IPS DF 4.7 (cell line): ENCODE data around the gene IMPDH2.

Experiments
- DNase-seq: peaks from one replicate; pipeline ENCODE4 v3.0.0-alpha.2; 2013; ENCODE audit warnings: low spot score; ENCODE audit errors: extremely low read depth

Gene IMPDH2

DNA sequence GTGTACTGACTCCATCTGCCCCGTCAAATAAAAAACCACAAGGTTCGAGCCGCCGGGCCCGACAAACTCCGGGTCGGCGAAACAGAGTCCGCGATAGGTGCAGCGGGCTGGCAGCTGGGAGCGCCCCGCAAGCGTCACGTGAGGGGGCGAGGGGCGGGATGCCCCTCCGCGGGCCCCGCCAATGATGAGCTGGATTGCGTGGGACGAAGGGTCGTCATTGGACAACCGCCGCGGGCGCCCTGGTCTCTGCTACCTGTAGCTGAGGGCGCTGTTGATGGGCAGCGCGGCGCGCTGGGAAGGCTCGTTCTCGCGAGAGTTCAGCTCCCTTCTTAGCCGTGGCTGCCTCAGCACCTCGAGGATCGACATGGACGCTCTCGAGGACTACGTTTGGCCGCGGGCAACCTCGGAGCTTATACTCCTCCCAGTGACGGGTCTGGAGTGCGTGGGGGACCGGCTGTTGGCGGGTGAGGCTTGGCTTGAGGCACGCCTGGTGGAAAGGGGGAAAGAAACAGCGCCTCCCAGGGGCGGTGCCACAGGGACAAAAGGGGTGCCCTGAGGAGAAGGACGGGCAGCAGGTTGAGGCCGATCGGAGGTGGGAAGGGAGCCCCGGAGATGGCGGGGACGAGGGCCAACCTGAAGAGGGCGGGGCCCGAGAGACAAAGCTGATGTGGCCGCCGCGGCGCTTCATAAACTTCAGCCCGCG, 22.0 kb downstream of the IMPDH2 start, which contains the start of gene WDR6:
Gene WDR6, plus strand, starts transcription at position 324 of the 703 bp plus-strand sequence. Its CDS starts 41 bp downstream, at position 365.
- peak; percentile 94 for DNase-seq

DNA sequence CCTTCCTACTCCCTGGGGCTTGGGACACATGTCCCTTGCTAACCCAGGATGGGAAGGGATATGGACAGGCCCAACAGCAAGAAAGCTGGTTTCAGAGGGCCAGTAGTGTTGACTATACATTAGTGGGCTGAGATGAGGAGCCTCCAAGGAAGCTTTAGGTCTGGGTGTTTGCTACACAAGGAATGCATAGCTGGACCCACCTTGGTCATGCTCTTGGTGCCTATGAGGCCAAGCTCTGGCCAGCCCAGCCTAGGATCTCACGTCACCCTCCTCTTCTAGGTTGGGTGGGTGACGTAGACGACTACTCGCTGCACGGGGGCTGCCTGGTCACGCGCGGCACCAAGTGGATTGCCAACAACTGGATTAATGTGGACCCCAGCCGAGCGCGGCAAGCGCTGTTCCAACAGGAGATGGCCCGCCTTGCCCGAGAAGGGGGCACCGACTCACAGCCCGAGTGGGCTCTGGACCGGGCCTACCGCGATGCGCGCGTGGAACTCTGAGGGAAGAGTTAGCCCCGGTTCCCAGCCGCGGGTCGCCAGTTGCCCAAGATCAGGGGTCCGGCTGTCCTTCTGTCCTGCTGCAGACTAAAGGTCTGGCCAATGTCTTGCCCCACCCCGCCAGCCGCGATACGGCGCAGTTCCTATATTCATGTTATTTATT, 22.7 kb downstream of the IMPDH2 start:
- DNase-seq = no peak

DNA sequence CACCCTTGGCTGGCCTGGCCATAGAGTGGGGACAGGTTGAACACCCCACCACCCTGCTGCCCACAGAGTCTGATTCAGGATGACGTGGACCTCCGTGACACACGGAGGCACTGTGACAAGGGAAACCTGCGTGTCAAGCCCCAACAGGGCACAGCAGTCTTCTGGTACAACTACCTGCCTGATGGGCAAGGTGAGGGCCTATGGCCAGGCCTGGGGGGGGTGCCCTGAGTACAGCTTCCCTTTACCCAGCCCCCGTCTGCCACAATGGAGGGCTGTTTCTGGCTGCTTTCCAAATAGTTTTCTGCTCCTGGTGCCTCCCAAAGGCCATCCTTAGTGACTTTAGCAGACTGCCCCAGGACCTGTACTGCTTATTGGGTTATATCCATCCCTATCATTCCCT, 23.2 kb downstream of the IMPDH2 start:
- no peak for DNase-seq

DNA sequence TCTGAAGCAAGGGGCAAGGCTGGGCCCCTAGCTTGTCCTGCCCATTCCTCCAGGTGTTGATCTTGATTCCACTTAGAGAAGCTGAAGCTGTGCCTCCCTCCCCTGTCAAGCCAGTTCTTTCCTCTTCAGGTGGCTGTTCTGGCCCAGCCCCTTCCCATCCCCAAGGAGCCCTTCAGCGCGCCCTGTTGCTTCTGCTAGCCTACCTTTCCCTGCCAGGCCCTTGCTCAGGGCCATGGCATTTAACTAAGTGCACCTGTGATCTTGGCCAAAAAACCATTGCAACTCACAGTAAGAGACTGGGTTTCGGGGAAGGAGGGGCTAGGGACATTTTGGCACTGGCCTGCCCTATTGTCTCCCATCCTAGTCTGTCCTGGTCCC, 23.9 kb downstream of the IMPDH2 start:
- no peak for DNase-seq

DNA sequence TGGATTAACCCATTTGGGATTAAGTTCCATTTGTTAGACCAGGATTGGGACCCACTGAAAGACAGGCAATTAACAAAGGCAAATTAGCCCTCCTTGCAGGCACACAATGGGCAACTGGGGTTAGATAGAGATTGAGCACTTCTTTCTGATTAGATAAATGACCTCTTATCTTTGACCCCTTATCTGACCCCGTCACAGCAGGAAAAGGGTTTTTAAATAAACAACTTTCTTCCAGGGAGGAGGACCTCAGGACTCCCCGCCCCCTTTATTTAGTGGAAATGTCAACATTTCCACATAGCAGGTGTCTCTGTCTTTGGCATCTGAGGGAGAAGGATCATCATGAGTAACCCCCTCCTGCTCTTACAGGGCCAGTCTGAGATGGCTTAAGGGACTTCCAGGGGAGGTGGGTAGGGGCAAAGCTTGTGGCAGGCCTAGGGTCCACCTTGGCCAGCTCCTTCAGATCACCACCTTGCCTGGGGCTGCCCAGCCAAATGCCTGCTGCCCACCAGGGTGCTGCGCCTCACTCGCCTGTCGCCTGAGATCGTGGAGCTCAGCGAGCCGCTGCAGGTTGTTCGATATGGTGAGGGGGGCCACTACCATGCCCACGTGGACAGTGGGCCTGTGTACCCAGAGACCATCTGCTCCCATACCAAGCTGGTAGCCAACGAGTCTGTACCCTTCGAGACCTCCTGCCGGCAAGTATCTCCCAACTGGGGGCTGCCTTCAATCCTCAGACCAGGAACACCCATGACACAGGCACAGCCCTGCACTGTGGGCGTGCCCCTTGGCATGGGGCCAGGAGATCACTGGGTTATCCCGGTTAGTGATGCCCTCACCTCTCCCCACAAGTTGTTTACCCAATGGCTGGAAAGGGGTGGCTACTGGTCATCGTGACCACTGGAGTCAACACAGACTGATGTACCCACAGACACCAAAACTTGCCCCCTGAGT, 24.6 kb downstream of the IMPDH2 start:
- no peak for DNase-seq

DNA sequence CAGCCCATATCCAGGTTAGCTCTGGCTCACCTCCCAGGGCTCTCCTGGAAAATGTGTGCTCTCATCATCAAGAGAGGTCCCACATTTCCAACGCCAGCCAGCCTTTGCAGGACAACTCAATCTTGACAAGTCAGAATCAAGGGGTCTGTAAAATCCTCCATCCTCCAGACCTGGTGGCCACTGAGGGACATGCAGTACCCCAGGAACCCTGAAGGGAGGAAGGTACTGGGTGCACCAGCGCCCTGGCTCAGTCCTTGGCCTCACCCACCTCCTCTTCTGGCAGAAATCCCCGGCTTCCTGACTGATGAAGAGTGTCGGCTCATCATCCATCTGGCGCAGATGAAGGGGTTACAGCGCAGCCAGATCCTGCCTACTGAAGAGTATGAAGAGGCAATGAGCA, 28.0 kb downstream of the IMPDH2 start:
- DNase-seq = no peak

DNA sequence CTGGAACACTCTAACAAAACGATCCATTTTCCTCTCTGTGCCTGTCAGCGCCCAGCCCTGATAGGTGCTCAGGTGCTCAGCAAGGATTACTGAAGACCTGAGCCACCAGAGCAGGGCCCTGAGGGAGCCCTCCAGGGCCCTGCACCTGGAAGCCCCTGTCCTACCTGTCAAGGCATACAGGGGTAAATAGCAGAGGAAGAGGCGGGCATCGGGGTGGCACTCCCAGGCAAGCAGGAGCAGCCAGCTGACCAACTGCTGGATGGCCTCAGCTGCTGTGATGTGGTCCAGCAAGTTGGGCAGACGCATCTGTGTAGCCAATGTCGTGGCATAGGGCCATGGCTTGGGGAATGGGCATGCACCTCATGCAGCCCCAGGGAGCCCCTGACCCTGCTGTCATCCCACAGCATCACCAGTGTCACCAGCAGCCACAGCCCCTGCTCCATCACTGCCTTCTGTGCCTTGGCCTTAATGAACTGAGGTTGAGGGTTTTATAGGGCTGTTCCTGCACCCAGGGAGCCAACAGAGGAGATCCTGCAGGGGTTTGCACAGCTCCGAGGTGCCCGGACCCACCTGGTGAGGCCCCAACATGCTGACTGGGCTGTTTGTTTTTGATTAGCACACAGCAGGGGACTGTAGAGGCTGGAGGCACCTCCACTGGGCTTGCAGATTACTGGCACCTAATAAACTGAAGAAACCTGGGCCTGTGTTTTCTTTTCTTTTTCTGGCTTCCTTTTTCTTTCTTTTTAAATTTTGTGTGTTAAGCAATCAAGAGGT, 29.9 kb downstream of the IMPDH2 start:
- no peak for DNase-seq

DNA sequence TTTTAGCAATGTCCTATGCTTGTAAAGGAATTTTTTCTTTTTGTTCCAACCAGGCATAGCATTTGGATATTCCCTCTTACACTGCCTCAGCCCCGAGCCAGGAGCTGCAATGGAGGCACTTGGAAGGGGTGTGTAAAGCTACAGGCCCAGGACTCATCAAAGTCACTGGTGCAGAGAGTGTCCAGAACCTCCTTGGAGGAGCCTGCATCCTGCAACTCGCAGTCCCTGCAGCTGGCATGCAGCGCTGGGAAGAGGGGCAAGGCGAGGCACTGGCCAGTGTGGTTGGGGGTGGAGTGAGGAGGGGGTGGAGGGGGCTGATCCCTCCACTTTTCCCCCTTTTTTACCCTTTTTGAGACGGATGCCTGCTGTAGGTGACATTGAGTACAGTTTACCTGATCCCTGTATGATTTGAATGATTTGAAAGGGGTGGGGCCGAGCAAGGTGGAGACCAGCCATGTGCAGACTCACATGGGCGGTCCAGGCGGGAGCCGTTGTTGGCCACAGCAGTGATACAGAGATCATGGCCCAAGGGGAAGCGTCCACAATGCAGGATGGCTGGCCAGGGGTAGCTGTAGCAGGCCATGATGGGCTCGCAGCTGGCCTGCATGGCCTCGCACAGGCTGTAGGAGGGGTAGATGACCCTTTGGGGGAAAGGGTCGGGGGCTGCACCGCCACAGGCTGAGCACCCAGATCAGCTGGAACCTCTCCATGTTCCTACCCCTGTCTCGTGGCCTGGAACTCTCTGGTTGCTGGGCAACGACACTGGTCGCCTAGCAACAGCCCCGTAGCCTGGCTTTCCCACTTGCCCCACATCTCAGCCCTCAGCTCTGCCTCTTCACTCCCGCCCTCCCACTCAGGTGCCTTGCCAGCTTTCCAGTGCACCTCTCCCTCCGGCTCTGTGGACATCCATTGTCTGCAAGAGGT, 31.2 kb downstream of the IMPDH2 start:
- DNase-seq = no peak

DNA sequence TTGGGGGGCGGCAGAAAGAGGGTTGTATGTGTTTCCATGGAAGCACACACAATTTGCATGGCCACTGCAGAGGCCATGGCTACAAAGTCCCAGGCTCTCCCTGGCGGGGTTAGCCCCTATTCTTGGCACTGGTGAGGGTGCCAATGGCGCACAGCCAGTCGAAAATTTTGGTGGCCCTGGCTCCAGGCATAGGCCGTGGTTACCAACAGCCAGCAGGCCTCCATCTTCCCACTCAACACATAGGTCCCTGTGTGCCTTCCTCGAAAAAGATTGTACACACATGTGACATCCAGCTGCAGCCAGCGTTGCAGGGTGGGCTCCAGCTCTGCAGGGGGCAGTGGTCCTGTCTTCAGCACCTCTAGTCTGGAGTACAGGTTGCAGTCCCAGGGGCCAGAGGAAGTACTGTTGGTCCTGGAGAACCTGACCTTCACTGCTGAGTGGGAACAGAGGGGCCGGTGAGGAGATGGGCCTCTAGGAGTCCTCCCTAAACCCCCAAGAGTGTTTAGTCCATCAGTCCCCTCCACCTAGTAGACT, 32.0 kb downstream of the IMPDH2 start:
- DNase-seq = no peak

DNA sequence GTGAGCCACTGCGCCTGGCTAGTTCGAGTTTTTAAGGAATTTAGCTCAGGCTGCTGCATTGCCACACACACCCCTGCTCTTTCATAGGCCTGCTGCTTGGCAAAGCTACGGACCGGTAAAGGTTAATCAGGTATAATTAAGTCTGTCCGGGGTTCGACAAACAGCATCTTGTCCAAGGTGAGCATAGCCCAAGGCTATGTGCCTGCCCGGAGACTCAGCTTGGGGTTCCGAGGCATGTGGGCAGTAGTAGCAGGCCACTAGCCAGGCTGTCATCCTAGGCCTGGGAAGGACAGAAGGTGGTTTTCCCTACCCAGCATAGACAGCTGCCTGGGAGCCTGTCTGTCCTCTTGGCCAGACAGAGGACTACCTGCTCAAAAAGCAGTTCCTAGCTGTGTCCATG, 32.6 kb downstream of the IMPDH2 start:
- no peak for DNase-seq

DNA sequence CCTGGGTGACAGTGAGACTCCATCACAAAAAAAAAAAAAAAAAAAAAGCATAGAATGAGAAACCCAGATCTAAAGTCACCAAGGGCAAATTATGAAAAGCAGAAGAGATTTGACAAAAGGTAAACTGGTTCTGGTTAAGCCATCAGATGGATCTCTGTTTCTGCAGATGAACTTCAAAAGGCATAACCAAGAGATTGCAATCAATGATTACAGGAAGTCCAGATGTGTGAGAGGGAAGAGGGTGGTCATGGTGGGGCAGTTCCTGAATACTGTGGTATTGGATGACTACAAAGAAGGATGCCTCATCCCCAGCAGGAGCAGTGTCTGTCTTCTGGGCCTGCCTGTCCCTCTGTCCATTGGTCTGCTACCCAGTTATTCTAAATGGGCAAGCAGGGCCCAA, 35.4 kb downstream of the IMPDH2 start:
- DNase-seq = no peak

DNA sequence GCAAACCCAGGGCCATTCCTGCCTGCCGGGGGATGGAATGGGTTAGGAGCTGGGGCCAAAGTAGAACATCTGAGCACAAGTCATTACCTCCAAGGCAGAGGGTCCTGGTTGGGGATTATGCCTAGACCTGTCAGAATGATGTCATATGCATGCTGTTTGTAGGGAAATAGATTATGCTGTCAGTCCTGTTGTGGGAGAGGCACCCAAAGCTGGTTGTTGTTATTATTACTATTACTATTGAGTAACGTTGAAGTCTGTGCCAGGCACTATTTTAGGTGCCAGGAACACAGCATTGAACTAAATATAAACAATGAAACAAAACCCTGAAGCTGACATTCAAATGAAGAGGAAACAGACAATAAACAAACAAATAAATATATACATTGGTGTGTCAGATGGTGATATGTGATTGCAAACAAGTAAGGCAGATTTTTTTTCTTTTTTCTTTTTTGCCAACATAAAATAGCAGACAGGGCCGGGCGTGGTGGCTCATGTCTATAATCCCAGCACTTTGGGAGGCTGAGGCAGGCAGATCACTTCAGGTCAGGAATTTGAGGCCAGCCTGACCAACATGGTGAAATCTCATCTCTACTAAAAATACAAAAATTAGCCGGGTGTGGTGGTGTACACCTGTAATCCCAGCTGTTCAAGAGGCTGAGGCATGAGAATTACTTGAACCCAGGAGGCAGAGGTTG, 37.2 kb downstream of the IMPDH2 start:
- DNase-seq = no peak

DNA sequence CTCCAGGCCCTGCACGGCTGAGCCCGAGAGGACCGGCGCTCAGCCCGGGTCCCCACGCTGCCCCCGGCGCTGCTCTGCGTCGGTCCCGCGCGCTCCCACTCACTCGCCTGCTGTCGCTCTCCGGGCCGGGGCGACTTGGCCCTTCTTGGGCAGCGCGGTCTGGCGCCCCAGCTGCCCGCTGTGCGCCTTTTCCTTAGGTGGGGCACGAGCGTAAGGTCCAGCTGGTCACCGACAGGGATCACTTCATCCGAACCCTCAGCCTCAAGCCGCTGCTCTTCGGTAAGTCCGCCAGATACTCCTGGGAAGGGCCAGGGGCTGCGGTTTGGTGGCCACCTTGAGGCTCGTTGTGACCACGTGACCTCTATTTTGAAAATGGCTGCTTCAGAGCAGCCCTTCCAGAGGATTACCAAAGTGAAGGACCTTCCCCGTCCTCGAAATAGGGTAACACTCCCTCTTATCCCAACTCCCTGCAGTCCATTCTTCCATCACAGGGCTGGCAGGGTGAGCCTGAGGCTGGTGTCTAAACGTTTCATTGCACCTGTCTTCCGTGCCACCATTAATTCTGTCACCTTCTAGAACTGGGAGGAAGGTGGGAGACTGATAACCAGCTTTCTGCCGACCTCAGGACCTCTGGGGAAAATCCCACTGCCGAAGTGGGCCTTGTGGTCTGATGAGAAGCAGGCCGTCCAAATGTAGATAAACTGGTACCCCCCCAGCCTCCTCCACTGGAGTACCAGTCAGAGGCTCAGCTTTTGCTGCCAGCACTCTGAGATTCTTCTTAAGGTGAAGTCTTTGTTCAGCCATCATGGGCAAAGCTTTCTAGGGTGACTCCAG, 38.3 kb downstream of the IMPDH2 start:
- no peak for DNase-seq

DNA sequence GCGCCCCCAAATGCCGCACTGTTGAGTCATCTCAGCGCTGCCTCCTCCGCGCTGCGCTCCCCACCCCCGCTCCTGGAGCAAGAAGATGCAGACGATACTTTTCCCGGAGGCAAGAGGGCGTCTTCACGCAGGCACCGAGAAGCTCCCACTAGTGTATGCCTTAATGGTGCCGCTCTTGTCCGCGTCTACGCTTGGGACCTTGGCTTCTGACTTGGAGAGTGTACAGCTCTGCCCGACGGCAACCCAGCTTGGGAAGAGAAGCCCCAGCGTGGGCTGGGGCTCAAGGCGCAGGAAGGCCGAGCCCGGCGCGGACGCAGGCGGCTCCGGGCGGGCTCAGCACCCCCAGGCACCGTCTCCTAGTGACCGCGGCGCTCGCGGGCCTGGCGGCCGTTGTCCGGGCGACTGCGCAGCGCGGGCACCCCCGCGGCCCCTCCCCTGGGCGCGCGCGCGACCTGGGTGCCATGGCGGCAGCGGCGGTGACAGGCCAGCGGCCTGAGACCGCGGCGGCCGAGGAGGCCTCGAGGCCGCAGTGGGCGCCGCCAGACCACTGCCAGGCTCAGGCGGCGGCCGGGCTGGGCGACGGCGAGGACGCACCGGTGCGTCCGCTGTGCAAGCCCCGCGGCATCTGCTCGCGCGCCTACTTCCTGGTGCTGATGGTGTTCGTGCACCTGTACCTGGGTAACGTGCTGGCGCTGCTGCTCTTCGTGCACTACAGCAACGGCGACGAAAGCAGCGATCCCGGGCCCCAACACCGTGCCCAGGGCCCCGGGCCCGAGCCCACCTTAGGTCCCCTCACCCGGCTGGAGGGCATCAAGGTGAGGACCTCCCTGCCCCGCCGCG, 39.2 kb downstream of the IMPDH2 start, which contains the start of gene P4HTM:
Gene P4HTM, plus strand, starts transcription at position 446 of the 840 bp plus-strand sequence. Its CDS starts 16 bp downstream, at position 462.
- DNase-seq = no peak

DNA sequence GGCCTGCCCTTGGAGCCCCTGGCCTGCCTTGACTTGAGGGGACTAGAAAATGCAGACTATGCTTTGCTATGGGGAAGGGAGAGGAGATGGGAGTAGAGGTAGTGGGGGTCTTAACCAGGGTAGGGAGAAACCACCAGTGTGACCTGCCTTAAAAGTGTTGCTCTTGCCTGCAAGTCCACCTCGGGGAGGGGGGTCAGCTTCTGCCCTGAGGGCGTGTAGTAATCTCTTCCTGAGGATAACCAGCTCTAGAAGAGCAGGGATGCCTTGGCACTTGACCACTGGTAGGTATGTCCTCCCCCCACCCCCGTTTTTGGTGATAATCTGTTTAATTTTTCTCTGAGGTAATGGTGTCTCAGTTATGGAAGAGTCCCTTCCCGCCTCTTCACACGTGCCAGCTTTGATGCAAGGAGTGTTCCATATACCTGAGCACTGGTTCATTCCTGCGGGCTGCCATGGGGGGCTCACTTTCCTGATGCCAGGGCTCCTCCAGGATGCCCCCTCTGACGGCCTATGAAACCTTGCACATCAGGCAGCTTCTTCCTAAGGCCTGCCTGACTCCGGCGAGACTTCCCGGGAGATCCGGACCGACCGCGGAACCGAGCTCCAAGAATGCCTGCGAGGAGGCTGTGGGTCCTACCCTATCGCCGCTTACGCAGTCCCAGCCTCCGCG, 39.9 kb downstream of the IMPDH2 start:
- DNase-seq = no peak

DNA sequence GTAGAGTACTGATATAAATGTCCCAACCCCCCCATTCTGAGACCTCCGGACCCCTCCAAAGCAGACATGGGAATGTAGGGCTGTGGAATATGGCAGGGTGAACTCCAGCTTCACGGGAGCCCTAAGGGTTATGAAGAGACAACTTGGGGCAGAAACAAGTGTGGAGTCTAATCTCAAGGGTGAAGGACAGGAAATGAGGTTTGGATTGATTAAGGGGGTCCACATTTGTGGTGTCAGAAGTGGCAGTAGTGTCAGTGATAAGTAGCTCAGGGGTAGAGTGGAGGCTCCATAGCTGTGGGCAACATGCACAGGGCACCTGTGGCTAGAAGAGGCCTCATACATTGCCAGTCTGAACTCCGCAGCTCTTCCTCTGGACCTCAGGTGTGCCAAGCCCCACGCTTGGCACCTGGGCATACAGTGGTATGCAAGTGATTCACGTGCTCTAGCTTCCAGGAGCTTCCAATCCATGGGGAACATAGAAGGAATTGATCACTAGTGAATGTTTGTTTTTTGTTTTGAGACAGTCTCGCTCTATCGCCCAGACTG, 43.3 kb downstream of the IMPDH2 start:
- DNase-seq = no peak

DNA sequence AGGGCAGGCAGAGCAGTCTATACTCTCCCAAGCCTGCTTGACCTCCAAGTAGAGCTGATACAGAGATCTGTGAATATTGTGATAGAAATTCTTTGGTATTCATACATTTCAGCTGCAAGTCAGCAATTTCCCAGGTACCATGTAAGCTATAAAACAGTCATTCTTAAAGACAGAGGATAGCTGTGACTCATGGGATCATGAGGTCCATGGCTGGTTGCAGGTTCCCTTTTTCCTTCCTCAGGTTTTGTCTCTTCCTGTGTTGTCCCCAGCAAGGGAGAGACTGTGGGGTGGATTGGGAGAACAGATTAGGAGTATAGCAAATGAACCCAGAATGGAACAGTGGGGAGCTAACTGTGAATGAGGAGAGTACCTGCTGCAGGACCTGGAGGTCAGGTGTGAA, 44.5 kb downstream of the IMPDH2 start:
- DNase-seq = no peak
